ENCODE data around the gene HOPX.

Gene HOPX

GRCh38 chr4:56708146-56708545 is 27.1 kb upstream of the HOPX start:
- no peak for TF ChIP-seq CTCF (IDR thresholded peaks at IDR 0.05)
- TF ChIP-seq ZFX (IDR thresholded peaks at IDR 0.05; ENCODE audit: borderline replicate concordance), result no peak
- no peak overlapping the region for H3K27ac ChIP-seq

- no peak overlapping the region for H3K27ac ChIP-seq
- TF ChIP-seq ZFX (IDR thresholded peaks at IDR 0.05; ENCODE audit: borderline replicate concordance), result no peak
- no peak for TF ChIP-seq CTCF (IDR thresholded peaks at IDR 0.05)
Measured at GRCh38 chr4:56705966-56706365, 24.9 kb upstream of the HOPX start.

GRCh38 chr4:56705334-56705733 is 24.2 kb upstream of the HOPX start:
- H3K27ac ChIP-seq, result no peak overlapping the region
- TF ChIP-seq CTCF (IDR thresholded peaks at IDR 0.05), result no peak
- TF ChIP-seq ZFX (IDR thresholded peaks at IDR 0.05; ENCODE audit: borderline replicate concordance), result no peak

- no peak overlapping the region for H3K27ac ChIP-seq
- TF ChIP-seq CTCF (IDR thresholded peaks at IDR 0.05) (no peak), ZFX (IDR thresholded peaks at IDR 0.05; ENCODE audit: borderline replicate concordance) (no peak)
Measured at GRCh38 chr4:56704089-56704871, 23.2 kb upstream of the HOPX start.

- TF ChIP-seq CTCF (IDR thresholded peaks at IDR 0.05) (no peak), ZFX (IDR thresholded peaks at IDR 0.05; ENCODE audit: borderline replicate concordance) (no peak)
- no peak overlapping the region for H3K27ac ChIP-seq
Measured at GRCh38 chr4:56703378-56703777, 22.3 kb upstream of the HOPX start.

GRCh38 chr4:56701644-56702043 is 20.5 kb upstream of the HOPX start:
- no peak overlapping the region for H3K27ac ChIP-seq
- TF ChIP-seq ZFX (IDR thresholded peaks at IDR 0.05; ENCODE audit: borderline replicate concordance) (no peak), CTCF (IDR thresholded peaks at IDR 0.05) (no peak)

- H3K27ac ChIP-seq, result no peak overlapping the region
Measured at GRCh38 chr4:56701161-56701480, 20.0 kb upstream of the HOPX start.

More at GRCh38 chr4:56701161-56701480, 20.0 kb upstream of the HOPX start:
- TF ChIP-seq ZFX (IDR thresholded peaks at IDR 0.05; ENCODE audit: borderline replicate concordance) (no peak), CTCF (IDR thresholded peaks at IDR 0.05) (no peak)
